MM.1S (cell line): ENCODE results near the gene NEGR1.

Experiments
- EZH2 ChIP-seq: fragments of 300-600 bp; sonication (generic); optimal IDR thresholded peaks from 2 replicates; pipeline ENCODE3; 2017; ENCODE audit warnings: low read depth, mild to moderate bottlenecking, antibody characterized with exemption, low read length, mixed read lengths
- EZH2phosphoT487 ChIP-seq: fragments of 300-600 bp; sonication (generic); IDR thresholded peaks from 2 replicates; pipeline ENCODE4 v1.6.1; 2018; ENCODE audit warnings: antibody characterized with exemption, low read length
- TF ChIP-seq, protein P1 (sequence below): fragments of 300-600 bp; sonication (generic); IDR thresholded peaks from 2 replicates; pipeline ENCODE4 v1.5.1; 2016; ENCODE audit warnings: antibody characterized with exemption, low read length, mixed read lengths

DNA sequence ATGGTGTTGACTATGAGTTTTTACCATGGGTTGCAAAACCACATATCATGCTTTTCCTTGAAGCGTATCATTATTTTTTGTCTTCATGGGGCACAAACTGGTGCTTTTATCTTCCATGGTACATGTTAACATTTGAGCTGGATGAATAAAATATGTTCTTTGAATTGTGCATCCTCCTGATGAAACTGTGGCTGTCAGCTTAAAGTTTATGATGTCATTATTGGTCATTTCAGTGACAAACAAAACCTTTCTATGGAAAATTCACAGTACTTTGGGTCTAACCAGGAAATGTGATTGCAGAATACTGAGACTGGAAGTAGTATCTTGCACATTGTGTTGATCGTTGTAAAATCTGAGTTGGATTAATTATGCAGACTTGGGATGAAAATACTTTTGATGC lies 909.8 kb downstream of the NEGR1 start:
- TF ChIP-seq, protein P1, sequence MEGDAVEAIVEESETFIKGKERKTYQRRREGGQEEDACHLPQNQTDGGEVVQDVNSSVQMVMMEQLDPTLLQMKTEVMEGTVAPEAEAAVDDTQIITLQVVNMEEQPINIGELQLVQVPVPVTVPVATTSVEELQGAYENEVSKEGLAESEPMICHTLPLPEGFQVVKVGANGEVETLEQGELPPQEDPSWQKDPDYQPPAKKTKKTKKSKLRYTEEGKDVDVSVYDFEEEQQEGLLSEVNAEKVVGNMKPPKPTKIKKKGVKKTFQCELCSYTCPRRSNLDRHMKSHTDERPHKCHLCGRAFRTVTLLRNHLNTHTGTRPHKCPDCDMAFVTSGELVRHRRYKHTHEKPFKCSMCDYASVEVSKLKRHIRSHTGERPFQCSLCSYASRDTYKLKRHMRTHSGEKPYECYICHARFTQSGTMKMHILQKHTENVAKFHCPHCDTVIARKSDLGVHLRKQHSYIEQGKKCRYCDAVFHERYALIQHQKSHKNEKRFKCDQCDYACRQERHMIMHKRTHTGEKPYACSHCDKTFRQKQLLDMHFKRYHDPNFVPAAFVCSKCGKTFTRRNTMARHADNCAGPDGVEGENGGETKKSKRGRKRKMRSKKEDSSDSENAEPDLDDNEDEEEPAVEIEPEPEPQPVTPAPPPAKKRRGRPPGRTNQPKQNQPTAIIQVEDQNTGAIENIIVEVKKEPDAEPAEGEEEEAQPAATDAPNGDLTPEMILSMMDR = no peak
- no peak for TF ChIP-seq EZH2phosphoT487
- TF ChIP-seq EZH2 = no peak
